NCI-H2227 (cell line): ENCODE data around the gene GPX6.
"Not testable (repeated sequence)": the region's sequence is repeated elsewhere in the genome, so short reads cannot be mapped to it uniquely, and the experiment has no call there.

ENCODE experiments used
- DNase-seq: peaks from one replicate; lab custom pipeline; 2025; ENCODE audit not compliant: unreplicated experiment; lab: John Stamatoyannopoulos, UW

Gene GPX6

GRCh38 chr6:28525496-28526039 is 10.0 kb upstream of the GPX6 start, which contains the start of gene GPX5:
TSS of gene GPX5 (plus strand) at chr6:28525881. CDS start at chr6:28526014, 133 bp downstream.
- no peak for DNase-seq

GRCh38 chr6:28523241-28523622 is 7.6 kb upstream of the GPX6 start:
- DNase-seq: no peak

DNA sequence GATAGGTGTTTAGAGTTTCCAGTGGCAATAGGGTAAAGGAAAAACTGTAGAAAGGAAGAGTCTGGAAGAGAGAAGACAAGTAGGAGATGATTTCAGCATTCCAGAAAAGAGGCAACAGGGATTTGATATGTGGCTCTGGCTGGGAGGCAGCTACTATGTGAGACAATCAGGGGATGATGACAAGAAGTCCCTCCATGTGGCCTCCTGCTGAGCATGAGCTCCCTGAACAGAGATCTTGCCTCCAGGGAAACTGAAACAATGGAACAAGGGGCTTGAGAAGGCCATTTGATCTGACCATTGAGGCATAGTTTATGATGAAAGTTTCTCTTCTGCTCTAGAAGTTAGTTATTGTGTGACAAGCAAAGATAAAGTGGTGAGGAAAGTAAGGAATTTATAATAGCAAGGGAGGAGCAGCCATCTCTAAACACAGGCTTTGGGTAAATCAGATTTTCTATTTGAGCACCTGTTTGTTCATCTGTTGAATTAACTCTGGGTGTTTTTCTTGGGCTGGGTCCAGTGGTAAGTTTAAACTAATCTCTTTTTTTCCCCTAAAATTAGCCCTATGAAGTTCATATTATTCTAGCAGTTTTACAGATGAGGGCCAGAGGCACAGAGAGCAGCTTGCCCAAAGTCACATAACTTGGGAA is 7.1 kb upstream of the GPX6 start:
- no peak for DNase-seq

GRCh38 chr6:28517964-28518363 is 2.4 kb upstream of the GPX6 start:
- no peak for DNase-seq

GRCh38 chr6:28512387-28512786 is 3.2 kb downstream of the GPX6 start:
- not testable (repeated sequence) for DNase-seq

DNA sequence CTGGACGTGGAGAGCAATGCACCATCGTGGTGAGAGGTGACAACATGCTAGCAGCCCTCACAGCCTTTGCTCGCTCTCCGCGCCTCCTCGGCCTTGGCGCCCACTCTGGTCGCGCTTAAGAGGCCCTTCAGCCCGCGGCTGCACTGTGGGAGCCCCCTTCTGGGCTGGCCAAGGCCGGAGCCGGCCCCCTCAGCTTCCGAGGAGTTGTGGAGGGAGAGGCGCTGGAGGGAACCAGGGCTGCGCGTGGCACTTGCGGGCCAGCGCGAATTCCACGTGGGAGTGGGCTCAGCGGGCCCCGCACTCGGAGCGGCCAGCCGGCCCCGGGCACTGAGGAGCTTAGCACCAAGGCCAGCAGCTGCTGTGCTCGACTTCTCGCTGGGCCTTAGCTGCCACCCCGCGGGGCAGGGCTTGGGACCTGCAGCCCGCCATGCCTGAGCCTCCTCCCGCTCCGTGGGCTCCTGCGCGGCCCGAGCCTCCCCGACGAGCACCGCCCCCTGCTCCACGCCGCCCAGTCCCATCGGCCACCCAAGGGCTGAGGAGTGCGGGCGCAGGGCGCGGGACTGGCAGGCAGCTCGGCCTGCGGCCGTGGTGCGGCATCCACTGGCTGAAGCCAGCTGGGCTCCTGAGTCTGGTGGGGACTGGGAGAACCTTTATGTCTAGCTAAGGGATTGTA is 3.8 kb downstream of the GPX6 start:
- no peak for DNase-seq

- no peak for DNase-seq
Observed at GRCh38 chr6:28506807-28507475, 8.7 kb downstream of the GPX6 start.

DNA sequence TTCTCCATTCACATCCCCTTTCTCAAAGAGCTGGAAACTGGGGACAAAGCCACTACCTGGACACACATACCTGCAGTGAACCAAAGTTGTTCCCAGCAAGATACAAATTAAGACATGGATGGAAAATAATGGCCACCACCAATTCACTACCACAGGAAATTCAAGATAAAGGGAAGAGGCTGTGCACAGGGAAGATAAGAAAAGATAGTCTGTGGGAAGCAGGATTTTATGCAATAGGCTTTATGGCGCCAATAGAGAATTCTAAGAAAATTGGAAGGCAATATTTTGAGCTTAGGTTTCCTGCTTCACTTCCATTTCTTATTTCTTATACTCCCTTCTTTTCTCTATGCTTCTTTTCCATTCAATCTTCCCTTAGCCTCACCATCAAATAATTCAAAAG is 9.9 kb downstream of the GPX6 start:
- no peak for DNase-seq

DNA sequence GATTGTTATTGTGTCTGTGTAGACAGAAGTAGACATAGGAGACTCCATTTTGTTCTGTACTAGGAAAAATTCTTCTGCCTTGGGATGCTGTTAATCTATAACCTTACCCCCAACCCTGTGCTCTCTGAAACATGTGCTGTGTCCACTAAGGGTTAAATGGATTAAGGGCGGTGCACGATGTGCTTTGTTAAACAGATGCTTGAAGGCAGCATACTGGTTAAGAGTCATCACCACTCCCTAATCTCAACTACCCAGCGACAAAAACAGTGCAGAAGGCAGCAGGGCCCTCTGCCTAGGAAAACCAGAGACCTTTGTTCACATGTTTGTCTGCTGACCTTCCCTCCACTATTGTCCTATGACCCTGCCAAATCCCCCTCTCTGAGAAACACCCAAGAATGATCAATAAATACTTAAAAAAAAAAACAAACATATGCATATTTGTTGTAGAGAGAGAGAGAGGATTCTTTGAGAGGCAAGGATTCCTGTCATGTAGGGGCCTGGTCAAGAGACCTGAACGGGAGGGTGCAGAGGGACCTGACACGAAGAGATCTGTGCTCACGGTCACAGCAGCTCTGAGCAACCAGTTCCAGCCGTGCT is 12.8 kb downstream of the GPX6 start:
- not testable (repeated sequence) for DNase-seq

DNA sequence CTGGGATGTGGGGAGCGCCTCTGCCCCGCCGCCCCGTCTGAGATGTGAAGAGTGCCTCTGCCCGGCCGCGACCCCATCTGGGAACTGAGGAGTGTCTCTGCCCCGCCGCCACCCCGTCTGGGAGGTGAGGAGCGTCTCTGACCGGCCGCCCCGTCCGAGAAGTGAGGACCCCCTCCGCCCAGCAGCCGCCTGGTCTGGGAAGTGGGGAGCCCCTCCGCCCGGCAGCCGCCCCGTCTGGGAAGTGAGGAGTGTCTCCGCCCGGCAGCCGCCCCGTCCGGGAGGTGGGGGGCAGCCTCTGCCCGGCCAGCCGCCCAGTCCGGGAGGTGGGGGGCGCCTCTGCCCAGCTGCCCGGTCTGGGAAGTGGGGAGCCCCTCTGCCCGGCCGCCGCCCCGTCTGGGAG is 13.5 kb downstream of the GPX6 start:
- not testable (repeated sequence) for DNase-seq

DNA sequence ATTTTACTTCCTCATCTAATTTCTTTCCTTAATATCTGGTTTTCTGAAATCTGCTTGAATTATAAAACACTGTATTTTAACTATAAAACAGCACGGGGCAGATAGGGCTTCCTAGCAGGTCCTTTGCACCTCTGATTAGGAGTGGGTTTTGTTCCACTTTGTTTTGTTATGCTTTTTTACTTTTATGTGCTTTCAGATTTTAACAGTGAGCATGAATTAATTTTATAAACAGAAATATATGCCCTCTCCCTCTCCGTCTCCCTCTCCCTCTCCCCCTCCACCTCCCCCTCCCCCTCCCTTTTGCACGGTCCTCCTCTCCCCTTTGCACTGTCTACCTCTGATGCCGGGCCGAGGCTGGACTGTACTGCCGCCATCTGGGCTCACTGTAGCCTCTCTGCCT is 14.3 kb downstream of the GPX6 start:
- no peak for DNase-seq

- DNase-seq: no peak
Observed at GRCh38 chr6:28497893-28498292, 17.7 kb downstream of the GPX6 start.

DNA sequence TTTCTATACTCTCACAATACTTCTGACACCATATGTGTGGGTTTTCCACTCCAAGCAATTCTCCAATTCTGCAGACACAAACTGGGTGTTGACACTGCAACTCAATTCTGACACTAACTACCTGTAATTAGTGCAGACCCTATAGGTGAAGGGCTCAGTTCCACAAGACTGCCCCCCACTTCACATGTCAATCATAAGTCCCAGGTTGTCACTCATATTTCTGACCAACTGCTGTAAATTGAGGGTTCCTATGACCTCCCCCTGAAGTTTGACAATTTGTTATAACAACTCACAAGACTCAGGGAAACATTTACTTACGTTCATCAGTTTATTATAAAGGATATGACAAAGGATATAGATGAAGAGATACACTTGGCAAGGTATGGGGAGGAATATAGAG is 18.3 kb downstream of the GPX6 start:
- DNase-seq: no peak

GRCh38 chr6:28496099-28496779 is 19.4 kb downstream of the GPX6 start:
- DNase-seq: peak; percentile 20

GRCh38 chr6:28491984-28492317 is 23.6 kb downstream of the GPX6 start:
- DNase-seq: no peak

GRCh38 chr6:28490205-28490890 is 25.2 kb downstream of the GPX6 start:
- DNase-seq: peak; percentile 27

DNA sequence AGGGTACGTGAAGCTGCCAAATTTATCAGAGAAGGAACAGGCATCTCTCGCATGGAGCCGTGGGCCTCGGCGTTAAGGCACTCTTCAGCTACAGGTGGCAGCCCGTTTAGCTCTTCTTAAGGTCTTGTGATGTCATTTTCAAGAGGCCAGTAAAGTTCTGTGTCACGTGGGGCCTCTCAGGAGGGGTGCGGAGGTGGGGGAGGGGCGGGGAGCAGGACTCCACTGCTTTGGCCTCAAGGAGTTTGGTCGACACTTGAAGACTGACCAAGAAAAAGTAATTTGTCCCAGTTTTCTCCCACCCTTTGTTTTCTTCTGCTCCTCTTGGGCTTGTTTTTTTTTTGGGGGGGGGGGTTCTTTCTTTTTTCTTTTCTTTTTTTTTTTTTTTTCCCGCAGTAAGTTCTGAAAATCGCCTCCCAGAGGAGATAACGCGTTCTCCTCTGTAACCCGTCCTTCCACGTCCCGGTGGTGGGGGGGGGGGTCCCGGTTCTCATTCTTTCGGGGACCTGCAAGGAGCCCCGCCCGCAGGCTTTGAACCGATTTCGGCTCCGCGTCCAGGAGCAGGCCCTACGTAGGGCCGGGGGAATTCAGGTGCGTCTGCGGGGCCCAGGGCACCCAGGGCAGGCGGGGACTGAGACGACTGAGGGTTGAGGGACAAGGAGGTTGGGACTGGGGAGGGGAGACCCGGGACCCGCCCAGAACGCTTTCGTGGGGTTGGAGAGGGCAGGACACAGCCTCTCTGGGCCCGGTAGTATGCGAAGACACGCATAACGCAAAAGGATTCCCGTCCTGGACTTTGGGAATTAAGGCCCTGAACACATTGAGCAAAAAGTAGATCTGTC is 26.0 kb downstream of the GPX6 start:
- DNase-seq: peak; percentile 49

DNA sequence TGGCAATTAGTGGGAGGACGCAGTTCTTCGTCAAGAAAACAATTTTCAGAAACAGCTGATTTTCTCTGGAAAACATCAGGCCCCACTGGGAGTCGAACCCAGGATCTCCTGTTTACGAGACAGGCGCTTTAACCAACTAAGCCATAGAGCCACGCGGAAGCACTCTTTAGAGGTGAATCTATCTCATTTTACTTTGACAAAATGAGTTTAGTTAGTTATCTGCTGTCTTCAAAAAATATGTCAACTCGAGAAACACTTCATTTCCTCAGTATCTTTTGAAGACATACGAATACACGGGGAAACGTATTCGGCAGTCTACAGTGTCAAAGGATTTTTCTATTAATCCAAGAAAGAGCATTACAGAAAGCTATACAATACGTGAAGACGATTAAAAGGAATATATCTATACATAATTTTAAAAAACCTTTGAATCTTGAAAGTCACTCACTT is 26.7 kb downstream of the GPX6 start:
- peak; percentile 72 for DNase-seq

- DNase-seq: no peak
Observed at GRCh38 chr6:28486988-28487742, 28.4 kb downstream of the GPX6 start.
